Tongue (tissue), 2 donors: Measurements from ENCODE around the gene ZNF683. TPM values are rescaled to one million over a fixed set of nuclear protein-coding genes. Genes with fewer than 3 reads are reported as not detected.
"Not testable (repeated sequence)": the region's sequence is repeated elsewhere in the genome, so short reads cannot be mapped to it uniquely, and the experiment has no call there.

ENCODE experiments used
- DNase-seq: peaks from one replicate; pipeline ENCODE4 v3.0.0-alpha.2; 2015
- total RNA-seq: library from RNA; depleted of rRNA; stranded (reverse); fragments of >200 nt; gene quantifications from one replicate; pipeline ENCODE4 v1.2.3, GENCODE V29; 2014

The ZNF683 gene
- total RNA-seq, 1 donor from 2014 or later, result not detected

- no peak for DNase-seq
These were observed 11.5 kb upstream of the ZNF683 start for GRCh38 chr1:26384076-26384475.

DNA sequence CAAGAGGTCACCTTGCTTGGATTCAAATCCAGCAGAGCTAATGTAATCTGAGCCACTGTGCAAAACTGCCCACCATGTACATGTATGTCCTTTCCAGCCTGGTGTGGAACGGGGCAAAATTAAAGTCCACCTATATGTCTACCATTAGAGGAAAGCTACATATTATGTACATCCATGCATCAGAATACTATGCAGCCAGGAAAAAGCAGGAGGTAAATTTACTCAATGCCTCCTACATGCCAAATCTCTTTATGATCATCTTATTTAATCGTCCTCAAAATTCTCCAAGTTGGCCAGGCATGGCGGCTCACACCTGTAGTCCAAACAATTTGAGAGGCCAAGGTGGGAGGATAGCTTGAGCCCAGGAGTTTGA, 6.3 kb upstream of the ZNF683 start:
- DNase-seq, result no peak

DNA sequence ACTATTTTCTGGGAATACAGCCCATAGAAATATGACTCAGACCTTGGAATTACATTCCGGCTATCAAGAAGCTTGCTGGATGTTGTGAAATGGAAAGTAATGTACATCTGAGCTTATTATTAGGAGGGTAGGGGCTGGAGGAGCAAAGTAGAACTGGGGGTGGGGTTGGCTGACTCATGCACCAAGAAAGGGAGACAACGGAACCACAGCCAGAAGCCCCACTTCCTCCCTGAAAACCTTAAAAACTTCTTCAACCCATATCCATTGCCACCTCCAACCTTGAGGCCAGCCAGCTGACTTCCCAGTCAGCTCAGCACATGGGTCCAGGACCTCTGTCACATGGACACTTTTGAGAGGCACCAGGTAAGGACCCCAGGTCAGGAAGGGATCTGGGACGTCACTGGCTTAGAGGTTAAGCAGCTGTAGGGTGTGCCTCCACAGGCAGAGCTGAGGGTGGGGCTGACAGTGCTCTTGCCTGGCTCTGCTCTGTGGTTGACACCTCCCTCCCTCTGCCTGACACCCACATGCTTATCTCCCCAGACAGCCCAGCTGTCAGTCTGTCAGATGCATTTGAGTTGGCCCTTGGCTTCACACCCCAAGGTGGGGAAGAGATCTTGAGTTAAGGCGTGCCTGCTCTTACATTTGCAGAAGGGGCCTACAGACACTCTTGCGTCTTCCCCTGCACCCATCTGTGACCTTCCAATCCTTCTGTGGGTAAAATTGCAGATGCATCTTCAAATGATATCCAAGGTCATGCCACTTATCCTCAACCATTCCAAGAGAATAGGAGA, 5.7 kb upstream of the ZNF683 start:
- peak; percentile 12 for DNase-seq

DNA sequence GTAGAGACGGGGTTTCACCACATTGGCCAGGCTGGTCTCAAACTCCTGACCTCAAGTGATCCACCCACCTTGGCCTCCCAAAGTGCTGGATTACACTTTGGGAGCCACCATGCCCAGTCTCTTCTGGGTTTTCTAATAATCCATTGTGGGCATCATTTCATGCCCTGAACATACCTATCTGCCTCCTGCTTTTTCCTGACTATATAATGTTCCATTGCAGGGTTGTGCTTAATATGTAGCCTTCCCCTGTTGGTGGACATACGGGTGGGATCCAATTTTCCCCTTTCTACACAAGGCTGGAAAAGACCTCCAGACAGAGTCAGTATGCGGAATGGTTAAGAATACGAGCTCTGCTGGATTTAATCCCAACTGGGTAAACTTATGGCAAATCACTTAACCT, 3.5 kb upstream of the ZNF683 start:
- no peak for DNase-seq

GRCh38 chr1:26375081-26375480, 2.5 kb upstream of the ZNF683 start:
- no peak for DNase-seq

GRCh38 chr1:26374361-26374760, 1.8 kb upstream of the ZNF683 start:
- DNase-seq, result not testable (repeated sequence)

DNA sequence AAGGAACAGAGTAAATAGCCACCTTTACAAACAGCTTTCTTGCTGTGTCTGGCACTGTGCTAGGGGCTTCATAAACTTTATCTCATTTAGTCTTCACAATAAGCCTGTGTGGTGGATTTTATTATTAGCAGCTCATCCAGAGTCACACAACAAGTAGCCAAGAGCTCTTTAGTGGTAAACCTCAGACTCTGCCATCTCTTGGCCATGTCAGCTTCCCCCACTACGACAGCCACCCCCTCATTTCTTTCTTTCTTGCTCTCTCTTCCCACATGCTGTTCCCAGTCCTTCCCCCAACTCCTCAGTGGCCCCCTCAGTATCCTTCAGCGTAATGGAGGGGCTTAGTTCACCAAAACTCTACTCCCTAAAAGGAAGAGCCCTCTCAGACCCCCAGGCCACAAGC, 1.2 kb upstream of the ZNF683 start:
- DNase-seq, result no peak

DNA sequence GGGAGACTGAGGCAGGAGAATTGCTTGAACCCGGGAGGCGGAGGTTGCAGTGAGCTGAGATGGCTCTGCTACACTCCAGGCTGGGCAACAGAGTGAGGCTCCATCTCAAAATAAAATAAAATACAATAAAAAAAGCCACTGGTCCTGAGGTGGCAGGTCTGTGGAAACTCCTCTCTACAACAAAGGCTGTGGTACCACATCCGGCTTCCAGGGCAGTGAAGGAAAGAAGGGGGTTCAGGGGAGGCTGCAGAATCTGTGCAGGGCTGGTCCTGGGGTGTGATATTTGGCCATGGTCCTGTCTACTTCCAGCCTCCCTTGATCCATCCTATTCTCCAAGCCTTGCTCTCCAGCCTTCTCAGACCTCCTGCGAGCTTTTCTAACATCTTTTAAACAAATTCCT, 731 bp upstream of the ZNF683 start:
- no peak for DNase-seq

GRCh38 chr1:26372039-26372438, 511 bp downstream of the ZNF683 start:
- DNase-seq, result no peak

- DNase-seq, result no peak
These were observed 1.8 kb downstream of the ZNF683 start for GRCh38 chr1:26370591-26371382.

DNA sequence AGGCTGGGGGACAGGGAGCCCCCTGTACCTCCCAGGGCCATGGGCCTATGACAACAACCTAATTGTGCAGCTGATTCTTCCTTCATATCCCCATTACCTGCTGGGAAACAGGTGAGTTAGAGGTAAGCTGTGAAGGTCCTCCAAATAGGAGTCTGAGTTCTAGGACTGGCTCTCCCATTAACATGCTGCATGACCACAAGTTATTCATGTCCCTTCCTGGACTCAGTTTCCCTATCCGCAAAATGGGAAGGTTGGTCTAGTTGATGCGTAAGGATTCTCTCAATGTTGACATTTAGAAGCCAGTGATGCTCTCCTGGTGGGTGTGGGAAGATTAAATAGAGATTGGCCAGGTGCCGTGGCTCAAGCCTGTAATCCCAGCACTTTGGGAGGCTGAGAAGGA, 4.1 kb downstream of the ZNF683 start:
- DNase-seq, result no peak

- DNase-seq, result no peak
These were observed 4.5 kb downstream of the ZNF683 start for GRCh38 chr1:26368006-26368405.

GRCh38 chr1:26367441-26367840, 5.1 kb downstream of the ZNF683 start:
- no peak for DNase-seq

DNA sequence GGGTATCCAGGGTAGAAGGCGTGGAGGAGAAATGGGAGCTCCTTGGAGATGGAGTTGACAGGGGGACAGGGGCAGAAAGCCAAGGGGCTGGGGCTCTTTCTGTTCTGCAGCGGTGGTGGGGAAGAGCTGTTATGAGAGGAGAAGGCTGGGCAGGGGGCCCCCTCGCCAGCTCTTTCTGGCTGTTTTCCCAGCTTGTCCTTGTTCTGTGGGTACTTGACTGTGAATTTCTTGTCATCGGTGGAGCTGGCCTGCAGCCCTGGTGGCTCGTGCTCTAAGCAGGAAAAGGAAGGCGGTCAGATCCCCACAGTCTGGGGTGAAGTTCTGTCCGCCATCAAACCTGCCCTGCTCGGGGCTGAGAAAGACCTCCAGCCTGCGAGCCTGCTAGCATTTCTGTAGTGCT, 7.6 kb downstream of the ZNF683 start:
- no peak for DNase-seq

GRCh38 chr1:26363549-26364448, 8.8 kb downstream of the ZNF683 start:
- DNase-seq, result peak; percentile 83

DNA sequence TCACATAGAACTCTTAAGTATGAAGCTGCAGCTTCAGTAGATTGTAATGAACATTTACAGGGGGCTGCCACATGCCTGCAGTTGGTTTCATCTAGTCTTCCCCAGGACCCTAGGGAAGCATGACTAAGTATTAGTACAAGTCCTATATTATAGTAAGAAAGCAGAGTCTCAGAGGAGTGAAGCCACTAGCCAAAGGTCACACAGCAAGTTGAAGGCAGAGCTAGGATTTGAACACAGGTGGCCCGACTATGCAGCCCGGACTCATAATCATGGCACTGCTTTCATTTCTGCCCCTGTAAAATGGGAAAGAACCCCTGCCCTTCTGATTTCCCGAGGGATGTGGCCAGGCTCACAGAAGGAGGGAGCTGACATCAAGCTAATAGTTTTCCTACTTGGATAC, 10.2 kb downstream of the ZNF683 start:
- no peak for DNase-seq

GRCh38 chr1:26361605-26362122, 10.9 kb downstream of the ZNF683 start:
- DNase-seq, result no peak

- no peak for DNase-seq
These were observed 11.5 kb downstream of the ZNF683 start for GRCh38 chr1:26360807-26361604.

- DNase-seq, result peak; percentile 17
These were observed 12.4 kb downstream of the ZNF683 start for GRCh38 chr1:26359981-26360806.
